ENCODE results near the gene ZBTB16. TPM values are rescaled to one million over a fixed set of nuclear protein-coding genes. Genes with fewer than 3 reads are reported as not detected.

Gene ZBTB16
- total RNA-seq, 1 donor from 2014 or later: 64.5 TPM

DNA sequence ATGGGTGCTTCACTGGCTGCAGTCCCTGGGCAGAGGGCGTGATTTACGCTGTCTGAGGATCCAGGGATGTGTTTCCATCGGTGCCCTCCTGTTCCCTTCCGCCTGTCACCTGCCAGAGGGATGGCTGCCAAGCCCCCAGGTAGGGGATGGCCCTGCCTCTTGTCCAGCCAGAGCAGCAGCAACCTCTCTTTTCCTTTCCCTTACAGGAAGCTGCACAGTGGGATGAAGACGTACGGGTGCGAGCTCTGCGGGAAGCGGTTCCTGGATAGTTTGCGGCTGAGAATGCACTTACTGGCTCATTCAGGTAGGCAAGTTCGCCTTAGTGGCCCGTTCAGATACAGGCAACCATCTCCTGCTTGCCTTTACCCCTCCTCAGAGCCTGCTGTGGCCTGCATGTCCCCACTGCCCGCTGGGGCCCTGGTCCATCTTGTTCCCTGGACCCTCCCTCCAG is 96.6 kb downstream of the ZBTB16 start:
- intact Hi-C loops (cut with micrococcal nuclease): no loop called here
- Histone ChIP-seq H3K4me1 (peaks cover 98% of the 10 kb centered on the region), H3K27ac (replicated peaks) (peak overlapping the region; percentile 100), H3K27me3 (ENCODE audit: low read depth) (no peaks in the 10 kb centered on the region), H3K4me3 (no peak overlapping the region), H3K36me3 (peaks cover 28% of the 10 kb centered on the region), H3K9me3 (replicated peaks) (no peaks in the 10 kb centered on the region)
- TF ChIP-seq, protein P1, sequence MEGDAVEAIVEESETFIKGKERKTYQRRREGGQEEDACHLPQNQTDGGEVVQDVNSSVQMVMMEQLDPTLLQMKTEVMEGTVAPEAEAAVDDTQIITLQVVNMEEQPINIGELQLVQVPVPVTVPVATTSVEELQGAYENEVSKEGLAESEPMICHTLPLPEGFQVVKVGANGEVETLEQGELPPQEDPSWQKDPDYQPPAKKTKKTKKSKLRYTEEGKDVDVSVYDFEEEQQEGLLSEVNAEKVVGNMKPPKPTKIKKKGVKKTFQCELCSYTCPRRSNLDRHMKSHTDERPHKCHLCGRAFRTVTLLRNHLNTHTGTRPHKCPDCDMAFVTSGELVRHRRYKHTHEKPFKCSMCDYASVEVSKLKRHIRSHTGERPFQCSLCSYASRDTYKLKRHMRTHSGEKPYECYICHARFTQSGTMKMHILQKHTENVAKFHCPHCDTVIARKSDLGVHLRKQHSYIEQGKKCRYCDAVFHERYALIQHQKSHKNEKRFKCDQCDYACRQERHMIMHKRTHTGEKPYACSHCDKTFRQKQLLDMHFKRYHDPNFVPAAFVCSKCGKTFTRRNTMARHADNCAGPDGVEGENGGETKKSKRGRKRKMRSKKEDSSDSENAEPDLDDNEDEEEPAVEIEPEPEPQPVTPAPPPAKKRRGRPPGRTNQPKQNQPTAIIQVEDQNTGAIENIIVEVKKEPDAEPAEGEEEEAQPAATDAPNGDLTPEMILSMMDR (IDR thresholded peaks at IDR 0.05; ENCODE audit: borderline replicate concordance): no peak
- no peak for DNase-seq

DNA sequence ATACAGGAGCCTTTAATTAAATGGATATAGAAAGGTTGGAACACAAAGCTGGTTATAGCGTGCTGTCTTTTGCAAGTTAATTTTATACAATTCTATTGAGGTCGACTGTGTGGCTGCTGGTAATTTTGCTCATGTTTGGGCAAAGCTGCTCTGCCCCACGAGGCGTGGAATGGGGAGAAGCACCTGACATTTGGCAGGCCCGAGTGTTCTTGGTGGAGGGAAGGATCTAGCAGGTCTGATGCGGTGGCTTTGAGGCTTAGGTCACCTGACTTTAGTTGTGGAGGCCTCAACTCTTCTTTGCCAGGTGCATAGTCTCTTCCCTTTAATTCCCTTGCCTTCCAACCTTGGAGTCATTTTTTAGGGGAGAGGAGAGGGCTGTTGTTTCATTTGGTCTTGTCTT is 97.3 kb downstream of the ZBTB16 start:
- Histone ChIP-seq H3K4me1 (peaks cover 98% of the 10 kb centered on the region), H3K9me3 (replicated peaks) (no peaks in the 10 kb centered on the region), H3K4me3 (no peak overlapping the region), H3K36me3 (peaks cover 28% of the 10 kb centered on the region), H3K27me3 (ENCODE audit: low read depth) (no peaks in the 10 kb centered on the region), H3K27ac (replicated peaks) (peak overlapping the region; percentile 100)
- intact Hi-C loops (cut with micrococcal nuclease): no loop called here
- TF ChIP-seq, protein P1 (IDR thresholded peaks at IDR 0.05; ENCODE audit: borderline replicate concordance): no peak
- no peak for DNase-seq

DNA sequence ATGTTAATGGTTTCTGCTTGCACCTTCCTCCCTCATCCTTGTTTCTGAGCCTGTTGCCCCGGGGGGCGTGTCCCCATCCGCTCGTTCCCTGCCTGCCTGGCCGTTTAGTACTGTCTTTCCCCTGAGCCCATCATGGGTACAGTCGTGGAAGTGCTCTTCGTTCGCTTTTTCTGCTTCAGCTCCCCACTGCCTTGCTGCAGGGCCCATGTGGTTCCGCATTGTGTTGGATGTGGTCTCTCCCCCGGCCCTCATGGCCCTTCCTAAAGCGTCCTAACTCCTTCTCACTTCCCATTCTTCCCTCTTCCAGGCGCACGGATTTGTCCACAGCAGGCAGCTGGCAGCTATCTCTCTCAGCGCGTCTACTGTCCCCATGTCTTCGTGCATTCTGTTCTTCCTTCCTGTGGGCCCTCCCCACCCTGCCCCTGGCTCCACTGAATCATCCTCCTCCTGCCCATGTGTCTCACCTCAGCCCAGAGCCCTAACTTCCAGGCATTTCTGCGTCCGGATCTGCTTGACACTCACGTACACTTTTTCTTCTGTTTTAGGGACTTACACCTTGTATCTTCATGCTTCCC is 98.1 kb downstream of the ZBTB16 start:
- intact Hi-C loops (cut with micrococcal nuclease): no loop called here
- DNase-seq: no peak
- H3K9me3 ChIP-seq (replicated peaks): no peaks in the 10 kb centered on the region

DNA sequence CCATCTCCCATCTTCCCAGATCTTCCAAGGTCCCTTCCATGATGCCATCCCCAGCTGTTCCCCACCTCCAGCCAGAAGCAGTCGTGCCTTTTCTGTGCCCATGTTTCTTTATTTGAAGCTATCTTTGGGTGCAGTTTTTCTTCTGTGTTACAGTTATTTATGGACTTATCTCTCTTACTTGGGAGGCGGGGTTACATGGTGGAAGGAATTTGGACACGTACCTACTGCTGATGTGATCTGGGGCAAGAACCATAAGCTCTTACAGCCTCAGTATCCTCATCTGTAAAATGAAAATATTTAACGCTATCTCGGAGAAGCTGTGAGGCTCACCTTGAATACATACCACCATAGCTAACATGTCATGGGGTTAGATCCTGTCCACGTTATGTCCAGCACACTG is 98.9 kb downstream of the ZBTB16 start:
- TF ChIP-seq, protein P1 (IDR thresholded peaks at IDR 0.05; ENCODE audit: borderline replicate concordance): no peak
- Histone ChIP-seq H3K4me1 (peaks cover 96% of the 10 kb centered on the region), H3K9me3 (replicated peaks) (no peaks in the 10 kb centered on the region), H3K4me3 (peak overlapping the region; percentile 57), H3K27ac (replicated peaks) (peak overlapping the region; percentile 100), H3K36me3 (peaks cover 28% of the 10 kb centered on the region), H3K27me3 (ENCODE audit: low read depth) (no peaks in the 10 kb centered on the region)
- intact Hi-C loops (cut with micrococcal nuclease): no loop called here
- DNase-seq: no peak

More for the DNA sequence above, 98.1 kb downstream of the ZBTB16 start:
- no peaks in the 10 kb centered on the region for H3K27me3 ChIP-seq (ENCODE audit: low read depth)
- TF ChIP-seq, protein P1 (IDR thresholded peaks at IDR 0.05; ENCODE audit: borderline replicate concordance): no peak
- H3K4me1 ChIP-seq: peaks cover 98% of the 10 kb centered on the region
- H3K27ac ChIP-seq (replicated peaks): peak overlapping the region; percentile 100
- H3K36me3 ChIP-seq: peaks cover 28% of the 10 kb centered on the region
- peak overlapping the region; percentile 57 for H3K4me3 ChIP-seq

DNA sequence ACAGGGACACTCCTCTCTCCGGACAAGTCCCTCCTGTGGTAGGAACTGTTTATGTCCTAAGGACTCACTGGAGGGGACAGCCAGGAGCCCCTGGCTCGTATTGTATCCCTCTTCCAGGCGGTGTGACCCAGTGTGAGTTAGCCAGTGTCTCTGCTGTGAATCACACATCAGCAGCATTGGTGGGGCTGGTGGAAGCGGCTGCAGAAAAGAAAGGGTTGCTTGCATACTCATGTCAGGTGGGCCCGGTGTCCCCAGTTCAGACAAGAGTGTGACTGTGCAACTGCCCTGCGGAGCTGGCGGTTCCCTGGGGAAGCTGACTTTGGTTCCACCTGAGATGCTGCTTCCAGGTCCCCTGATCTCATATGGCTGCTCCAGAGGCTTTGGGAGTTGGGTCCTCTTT is 99.4 kb downstream of the ZBTB16 start:
- intact Hi-C loops (cut with micrococcal nuclease): no loop called here
- peak overlapping the region; percentile 57 for H3K4me3 ChIP-seq

More for the DNA sequence above, 99.4 kb downstream of the ZBTB16 start:
- no peak for DNase-seq
- Histone ChIP-seq H3K9me3 (replicated peaks) (no peaks in the 10 kb centered on the region), H3K4me1 (peaks cover 96% of the 10 kb centered on the region), H3K36me3 (peaks cover 28% of the 10 kb centered on the region), H3K27me3 (ENCODE audit: low read depth) (no peaks in the 10 kb centered on the region), H3K27ac (replicated peaks) (peak overlapping the region; percentile 100)
- TF ChIP-seq, protein P1 (IDR thresholded peaks at IDR 0.05; ENCODE audit: borderline replicate concordance): no peak
